Fibroblast of mammary gland (primary cell): ENCODE data around the gene CEACAM18.

ENCODE experiments used
- DNase-seq: peaks from one replicate; pipeline ENCODE4 v3.0.0-alpha.2; 2010; ENCODE audit warnings: low read depth
- H3K4me3 ChIP-seq: 2 replicates; pipeline ENCODE4 v1.5.1; 2011; ENCODE audit warnings: low read depth, mild to moderate bottlenecking, low read length, moderate library complexity; ENCODE audit not compliant: control insufficient read depth
- TF ChIP-seq, protein P1 (sequence below): conservative IDR thresholded peaks from 2 replicates; pipeline ENCODE4 v1.5.1; 2011; ENCODE audit warnings: low read depth, low read length, inconsistent platforms; ENCODE audit not compliant: control insufficient read depth, insufficient read depth

CEACAM18 gene

DNA sequence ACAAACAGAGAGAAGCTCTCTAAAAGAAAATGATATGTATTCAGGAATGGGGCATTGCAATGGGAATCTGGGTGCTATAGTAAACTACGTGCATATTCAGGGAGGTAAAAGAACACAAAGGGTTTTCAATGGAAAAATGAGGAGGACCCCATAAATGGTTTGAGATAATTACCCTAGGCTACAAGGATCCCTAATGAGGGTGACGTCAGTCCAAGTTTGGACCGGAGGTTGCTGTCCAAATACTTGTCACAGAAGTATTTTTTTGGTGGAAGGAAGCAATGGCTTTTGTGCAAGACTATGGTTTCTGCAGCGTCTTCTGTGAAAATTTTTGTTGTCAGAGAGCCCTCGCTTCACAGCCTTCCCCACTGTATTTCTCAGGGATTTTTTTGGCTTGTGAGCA, 995 bp upstream of the CEACAM18 start:
- TF ChIP-seq, protein P1, sequence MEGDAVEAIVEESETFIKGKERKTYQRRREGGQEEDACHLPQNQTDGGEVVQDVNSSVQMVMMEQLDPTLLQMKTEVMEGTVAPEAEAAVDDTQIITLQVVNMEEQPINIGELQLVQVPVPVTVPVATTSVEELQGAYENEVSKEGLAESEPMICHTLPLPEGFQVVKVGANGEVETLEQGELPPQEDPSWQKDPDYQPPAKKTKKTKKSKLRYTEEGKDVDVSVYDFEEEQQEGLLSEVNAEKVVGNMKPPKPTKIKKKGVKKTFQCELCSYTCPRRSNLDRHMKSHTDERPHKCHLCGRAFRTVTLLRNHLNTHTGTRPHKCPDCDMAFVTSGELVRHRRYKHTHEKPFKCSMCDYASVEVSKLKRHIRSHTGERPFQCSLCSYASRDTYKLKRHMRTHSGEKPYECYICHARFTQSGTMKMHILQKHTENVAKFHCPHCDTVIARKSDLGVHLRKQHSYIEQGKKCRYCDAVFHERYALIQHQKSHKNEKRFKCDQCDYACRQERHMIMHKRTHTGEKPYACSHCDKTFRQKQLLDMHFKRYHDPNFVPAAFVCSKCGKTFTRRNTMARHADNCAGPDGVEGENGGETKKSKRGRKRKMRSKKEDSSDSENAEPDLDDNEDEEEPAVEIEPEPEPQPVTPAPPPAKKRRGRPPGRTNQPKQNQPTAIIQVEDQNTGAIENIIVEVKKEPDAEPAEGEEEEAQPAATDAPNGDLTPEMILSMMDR: no peak
- no peak for DNase-seq
- H3K4me3 ChIP-seq: no peak overlapping the region

GRCh38 chr19:51479531-51480331, 1.4 kb downstream of the CEACAM18 start:
- H3K4me3 ChIP-seq: no peak overlapping the region
- TF ChIP-seq, protein P1: no peak
- DNase-seq: no peak

GRCh38 chr19:51480590-51480989, 2.3 kb downstream of the CEACAM18 start:
- no peak overlapping the region for H3K4me3 ChIP-seq
- no peak for DNase-seq
- TF ChIP-seq, protein P1: no peak

GRCh38 chr19:51485960-51486660, 7.8 kb downstream of the CEACAM18 start:
- no peak overlapping the region for H3K4me3 ChIP-seq
- TF ChIP-seq, protein P1: no peak
- DNase-seq: no peak

DNA sequence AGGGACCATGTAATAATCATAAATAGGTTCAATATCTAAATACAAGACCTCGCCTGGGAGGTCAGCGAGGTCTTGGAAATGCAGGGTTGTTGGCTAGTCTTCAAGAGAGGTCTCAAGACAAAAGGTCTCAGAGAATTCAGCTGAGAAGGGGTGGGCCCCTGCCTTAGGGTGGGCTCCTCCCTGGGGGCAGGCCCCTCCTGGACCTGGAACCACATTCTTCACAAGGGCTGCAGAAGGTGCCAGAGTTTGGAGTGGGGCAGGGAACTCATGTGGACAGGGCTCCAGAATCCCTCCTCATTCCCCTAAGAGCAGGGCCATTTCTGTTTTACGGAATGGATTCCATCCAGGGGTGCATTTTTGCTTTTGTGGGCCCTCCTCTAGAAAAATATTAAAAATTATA, 10.2 kb downstream of the CEACAM18 start:
- TF ChIP-seq, protein P1: no peak
- DNase-seq: no peak
- no peak overlapping the region for H3K4me3 ChIP-seq

DNA sequence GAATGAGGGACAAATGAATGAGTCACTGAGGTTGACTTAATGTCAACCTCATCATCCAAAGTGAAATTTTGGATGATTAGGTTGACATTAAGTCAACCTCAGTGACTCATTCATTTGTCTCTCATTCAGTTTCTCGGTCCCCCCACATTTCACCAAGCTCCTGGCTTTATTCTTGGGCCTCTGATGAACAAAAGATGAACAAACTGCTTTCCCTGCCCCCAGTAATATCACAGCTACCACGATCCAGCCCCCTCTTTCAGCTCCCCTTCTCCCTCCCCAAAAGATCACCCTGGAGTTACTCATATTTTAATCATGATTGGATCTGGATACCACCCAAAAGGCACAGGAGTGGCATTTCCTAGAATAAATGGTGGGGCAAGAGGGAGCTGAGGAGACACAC, 10.8 kb downstream of the CEACAM18 start:
- TF ChIP-seq, protein P1: no peak
- H3K4me3 ChIP-seq: no peak overlapping the region
- no peak for DNase-seq
